ENCODE measurements around the gene B4GALT3.

DNA sequence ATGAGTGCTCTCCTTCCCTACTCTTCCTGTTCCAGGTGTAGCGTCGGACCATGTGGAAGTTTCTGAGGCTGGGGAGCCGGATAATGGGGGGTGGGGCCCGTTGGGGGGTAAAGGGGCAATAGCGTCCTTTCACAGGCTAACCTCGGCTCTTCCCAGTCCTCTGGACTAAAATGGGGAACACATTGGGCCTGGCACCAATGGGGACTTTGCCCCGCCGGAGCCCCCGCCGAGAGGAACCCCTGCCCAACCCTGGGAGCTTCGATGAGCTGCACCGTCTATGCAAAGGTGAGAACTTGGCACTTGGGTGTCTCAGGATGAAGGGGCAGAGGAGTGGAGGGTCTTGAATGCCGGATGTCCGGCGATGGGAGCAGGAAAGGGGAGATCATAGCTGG, 49.0 kb upstream of the B4GALT3 start:
- TF ChIP-seq, protein P1, sequence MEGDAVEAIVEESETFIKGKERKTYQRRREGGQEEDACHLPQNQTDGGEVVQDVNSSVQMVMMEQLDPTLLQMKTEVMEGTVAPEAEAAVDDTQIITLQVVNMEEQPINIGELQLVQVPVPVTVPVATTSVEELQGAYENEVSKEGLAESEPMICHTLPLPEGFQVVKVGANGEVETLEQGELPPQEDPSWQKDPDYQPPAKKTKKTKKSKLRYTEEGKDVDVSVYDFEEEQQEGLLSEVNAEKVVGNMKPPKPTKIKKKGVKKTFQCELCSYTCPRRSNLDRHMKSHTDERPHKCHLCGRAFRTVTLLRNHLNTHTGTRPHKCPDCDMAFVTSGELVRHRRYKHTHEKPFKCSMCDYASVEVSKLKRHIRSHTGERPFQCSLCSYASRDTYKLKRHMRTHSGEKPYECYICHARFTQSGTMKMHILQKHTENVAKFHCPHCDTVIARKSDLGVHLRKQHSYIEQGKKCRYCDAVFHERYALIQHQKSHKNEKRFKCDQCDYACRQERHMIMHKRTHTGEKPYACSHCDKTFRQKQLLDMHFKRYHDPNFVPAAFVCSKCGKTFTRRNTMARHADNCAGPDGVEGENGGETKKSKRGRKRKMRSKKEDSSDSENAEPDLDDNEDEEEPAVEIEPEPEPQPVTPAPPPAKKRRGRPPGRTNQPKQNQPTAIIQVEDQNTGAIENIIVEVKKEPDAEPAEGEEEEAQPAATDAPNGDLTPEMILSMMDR (IDR thresholded peaks at IDR 0.05), result no peak
- no peak for TF ChIP-seq EZH2 (IDR thresholded peaks at IDR 0.05)

Measured in neural progenitor cell (in vitro differentiated cells).